ENCODE measurements around the gene ATG2A. TPM values are rescaled to one million over a fixed set of nuclear protein-coding genes. Genes with fewer than 3 reads are reported as not detected.

Gene ATG2A
- total RNA-seq, 1 experiment from 2014 or later = 16.0 TPM

DNA sequence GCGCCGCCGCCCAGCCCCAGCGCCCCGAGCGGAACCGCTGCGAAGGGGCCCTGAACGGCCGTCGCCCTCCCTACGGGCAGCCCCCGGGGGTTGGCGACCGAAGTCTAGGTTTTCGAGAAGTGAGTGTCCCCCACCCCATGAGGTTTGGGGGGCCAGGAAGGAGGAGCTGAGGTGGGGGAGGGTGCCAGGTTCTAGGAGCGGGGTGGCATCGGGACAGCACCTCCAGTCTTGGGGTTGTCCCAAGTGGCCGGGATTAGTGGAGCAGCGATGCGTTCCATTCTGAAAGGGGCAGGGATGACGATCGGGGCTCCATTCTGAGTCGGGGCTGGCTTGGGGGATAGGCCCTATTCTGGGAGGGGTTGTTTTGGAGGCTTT, 7.9 kb upstream of the ATG2A start:
- peak; percentile 38 for DNase-seq (ENCODE audit: low read depth)

DNA sequence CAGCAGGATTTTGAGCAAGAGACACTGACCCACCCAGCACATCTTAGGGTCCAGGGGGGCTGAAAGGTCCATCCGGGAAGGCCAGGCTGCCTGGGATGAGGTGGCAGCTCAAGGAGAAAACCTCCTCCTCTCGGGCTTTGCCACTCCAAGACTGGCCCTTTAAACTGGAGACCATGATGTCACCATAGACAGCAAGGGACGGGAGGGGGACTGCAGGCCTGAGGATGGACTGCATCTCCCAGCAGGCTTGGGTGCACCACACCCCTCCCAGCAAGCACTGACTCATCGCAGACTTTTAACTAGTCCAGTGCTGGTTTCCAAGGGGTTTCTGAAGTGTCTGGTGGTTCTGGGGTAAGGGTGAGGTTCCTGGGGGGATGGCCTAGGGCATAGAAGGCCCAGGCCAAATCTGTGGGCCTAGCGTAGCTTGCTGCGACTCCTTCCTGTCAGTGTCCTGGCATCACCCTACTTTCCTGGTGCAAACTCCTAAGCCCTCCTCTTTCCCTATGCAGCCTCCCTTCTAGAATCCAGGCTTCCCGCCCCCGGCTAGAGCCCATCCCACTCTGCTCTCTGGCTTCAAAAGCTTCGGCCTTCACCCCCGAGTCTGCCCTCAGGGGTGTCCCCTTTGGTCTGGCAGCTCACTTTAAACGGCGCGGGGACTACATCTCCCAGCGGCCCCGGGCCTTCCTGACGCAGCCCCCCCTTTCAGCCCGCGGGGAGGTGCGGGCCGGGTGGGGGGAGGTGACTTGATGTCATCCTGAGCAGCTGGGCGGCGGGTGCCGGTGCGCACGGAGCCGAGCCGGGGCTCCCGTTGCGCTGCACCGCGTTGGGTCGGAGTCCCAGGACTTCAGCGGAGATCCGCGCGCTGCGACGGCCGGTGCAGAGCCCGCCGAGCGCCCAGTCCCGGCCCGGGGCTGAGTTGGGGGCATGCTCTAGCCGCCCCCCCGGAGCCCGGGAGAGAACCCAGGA, 7.2 kb upstream of the ATG2A start, which contains the start of gene PPP2R5B:
Gene PPP2R5B, plus strand, starts transcription at position 746 of the 966 bp plus-strand sequence. CDS start 1,046 bp downstream, outside the sequence.
- peak; percentile 94 for DNase-seq (ENCODE audit: low read depth)

DNA sequence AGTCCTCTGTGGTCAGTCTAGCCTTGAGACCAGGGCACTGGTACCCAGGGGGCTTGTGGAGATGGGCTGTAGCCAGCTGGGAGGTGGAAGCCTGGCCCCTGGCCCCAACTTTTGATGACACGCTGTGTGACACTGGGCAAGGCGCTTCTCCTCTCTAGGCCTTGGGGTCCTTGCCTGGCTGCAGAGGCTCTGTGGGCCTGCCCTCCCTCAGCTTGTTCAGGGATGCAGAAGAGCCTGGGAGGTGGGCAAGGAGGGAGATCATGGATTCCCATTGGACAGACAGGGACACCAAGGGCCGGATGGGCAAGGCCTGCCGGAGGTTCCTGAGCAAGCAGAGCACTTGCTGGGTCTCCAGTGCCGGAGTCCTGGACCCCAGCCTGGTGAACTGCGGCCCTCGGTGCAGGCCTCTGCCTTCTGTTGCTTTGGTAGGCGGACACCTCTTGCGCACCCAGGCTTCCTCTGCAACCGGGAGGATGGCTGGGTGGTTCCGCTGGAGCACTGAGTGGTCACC, 6.2 kb upstream of the ATG2A start:
- no peak for DNase-seq (ENCODE audit: low read depth)

DNA sequence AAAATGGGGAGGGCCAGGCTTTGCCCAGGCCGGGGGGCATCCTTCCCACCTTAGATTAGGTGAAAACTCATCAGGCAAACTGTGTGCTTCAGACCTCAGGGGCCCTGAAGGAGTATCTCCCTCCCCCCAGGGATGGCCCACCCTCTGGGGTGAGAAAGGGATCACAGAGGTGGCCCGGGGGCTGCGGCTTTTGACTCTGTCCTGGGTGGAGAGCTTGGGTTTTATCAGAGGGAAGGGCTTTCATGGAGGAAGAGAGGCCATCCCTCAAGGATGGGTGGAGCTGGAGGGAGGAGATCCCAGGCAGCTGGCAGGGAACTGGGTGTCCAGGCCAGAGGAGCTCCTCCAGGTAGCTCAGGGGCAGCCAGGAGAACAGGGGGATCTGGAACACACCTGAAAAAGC, 4.4 kb upstream of the ATG2A start:
- DNase-seq (ENCODE audit: low read depth) = no peak

DNA sequence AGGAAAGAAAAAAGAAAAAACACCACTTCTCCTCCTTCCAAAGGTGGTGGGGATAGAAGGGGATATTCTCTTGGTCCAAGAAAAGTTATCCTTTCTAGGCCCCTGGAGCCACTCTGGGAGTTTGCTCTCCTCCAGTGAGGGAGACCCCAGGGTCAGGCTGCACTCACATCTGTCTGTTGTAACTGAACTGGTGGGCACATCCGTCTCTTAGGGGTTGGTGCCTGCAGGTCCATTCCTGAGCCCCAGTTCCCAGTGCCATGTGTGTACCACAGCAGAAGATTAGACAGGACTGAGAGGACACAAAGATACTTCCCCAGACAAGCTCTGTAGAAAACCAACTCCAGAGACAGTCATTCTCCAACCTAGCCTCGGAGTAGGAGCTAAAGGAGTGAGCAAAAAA, 3.1 kb upstream of the ATG2A start:
- DNase-seq (ENCODE audit: low read depth) = no peak

DNA sequence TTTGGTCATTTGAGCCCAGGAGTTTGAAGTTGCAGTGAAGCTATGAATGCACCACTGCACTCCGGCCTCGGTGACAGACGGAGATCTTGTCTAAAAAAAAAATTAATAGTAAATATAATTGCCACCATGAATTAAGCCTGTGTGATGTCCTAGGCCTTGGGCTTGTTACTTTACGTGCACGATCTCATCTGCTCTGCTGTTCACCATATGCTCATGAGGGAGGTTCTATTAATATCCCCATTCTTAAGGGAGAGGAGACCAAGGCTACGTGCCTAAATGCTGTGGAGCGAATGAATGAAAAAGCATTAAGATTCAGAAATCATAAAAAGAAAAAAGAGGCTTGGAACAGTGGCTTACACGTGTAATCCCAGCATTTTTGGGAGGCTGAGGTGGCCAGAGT, 2.6 kb upstream of the ATG2A start:
- no peak for DNase-seq (ENCODE audit: low read depth)

DNA sequence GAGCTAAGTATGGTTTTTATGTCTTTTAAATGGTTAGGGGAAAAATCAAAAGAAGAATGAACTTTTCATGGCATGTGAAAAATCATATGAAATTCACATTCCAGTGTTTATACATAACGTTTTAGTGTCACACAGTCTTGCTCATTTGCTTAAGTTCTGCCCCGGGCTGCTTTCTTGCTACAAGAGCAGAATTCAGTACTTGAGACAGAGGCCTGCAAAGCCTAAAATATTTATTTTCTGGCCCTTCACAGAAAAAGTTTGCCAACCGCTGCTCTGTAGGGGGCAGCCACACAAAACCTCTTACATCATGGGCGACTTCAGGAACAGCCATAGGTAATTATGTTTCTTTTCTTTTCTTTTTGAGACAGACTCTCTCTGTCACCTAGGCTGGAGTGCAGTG, 1.0 kb upstream of the ATG2A start:
- DNase-seq (ENCODE audit: low read depth) = peak; percentile 57

DNA sequence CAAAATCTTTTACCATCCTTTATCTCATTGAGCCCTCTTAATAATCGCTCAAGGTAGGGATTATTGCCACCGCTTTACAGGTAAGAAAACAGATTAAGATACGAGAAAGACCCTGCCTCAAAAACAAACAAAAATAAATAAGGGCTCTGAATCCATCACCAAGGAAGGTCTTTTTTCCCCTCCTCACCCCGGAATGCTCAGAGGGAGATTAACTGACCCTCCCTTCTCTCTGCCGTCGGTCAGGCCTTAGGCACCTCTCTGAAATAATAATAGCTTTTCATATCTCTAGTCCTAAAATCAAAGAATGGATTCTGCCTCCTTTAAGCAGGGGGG, 620 bp upstream of the ATG2A start:
- DNase-seq (ENCODE audit: low read depth) = no peak

DNA sequence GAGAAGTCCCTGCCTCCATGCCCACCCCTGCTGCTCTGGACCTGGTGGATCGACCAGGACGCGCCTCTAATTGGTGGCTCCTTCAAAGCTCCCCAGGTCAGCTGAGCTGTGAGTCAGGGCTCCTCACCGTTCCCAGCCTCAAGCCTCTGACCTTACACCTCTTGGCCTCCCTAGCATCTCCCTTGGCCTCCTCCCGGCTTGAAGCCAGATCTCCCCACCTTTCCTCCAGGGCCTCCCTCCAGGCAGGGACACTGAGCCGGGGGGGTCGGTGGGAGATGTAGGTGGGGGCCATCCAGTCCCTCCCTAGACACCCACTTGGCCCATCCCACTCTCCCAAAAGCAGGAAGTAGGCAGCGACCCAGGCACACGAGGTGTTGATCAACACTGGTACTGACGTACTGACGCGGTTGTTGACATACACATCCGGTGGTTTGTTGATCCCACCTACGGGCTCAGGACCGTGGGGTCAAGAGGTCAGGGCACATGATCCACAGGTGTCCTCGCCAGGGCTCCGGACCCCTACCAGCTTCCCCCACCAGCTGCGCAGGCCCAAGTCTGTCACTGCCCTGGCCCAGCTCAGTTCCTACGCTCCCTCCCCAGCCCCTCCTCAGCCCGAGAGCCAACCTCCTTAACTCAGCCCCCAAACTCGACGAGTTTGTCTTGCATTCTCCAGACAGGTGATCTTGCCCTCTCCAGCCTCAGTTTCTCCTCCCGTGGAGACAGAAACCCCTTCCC, 802 bp downstream of the ATG2A start:
- peak; percentile 35 for DNase-seq (ENCODE audit: low read depth)

DNA sequence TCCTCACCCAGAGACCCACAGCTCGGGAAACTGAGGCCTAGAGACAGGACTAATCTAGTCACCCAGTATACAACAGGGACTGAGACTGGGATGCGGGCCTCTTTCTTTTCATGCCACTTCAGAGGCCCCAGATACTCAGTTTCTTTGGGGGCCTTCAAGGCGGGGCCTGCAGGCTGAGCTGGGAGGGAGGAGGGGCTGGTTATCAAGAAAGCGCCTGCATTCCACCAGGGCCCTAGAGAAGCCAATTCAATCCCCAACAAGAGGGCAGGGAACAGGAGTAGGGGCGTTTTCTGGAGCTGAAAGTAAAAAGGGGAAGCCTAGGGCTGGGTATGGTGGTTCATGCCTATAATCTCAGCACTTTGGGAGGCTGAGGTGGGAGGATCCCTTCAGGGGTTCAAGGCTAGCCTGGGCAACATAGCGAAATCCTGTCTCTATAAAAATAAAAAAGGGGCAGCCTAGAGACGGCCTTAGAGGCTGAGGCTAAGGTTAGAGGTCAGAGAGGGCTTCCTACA, 1.6 kb downstream of the ATG2A start:
- DNase-seq (ENCODE audit: low read depth) = no peak

DNA sequence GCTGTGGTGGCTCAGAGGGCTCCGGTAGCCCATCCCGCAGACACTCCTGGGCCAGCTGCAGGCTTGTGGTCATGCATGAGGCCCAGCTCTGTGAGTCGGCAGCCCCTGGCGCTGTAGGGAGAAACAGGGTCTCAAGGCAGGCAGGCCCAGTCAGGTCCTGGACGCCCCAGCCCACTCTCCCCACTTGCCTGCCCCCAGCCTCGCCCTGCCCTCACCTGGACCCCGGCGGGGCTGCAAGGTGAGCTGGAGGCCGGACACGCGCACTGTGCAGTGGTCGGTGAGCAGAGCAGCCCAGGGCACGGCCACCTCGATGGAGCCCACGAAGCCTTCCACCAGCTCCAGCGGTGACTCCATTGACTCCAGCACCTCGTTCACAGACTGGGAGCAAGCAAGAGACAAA, 2.9 kb downstream of the ATG2A start:
- DNase-seq (ENCODE audit: low read depth) = no peak

DNA sequence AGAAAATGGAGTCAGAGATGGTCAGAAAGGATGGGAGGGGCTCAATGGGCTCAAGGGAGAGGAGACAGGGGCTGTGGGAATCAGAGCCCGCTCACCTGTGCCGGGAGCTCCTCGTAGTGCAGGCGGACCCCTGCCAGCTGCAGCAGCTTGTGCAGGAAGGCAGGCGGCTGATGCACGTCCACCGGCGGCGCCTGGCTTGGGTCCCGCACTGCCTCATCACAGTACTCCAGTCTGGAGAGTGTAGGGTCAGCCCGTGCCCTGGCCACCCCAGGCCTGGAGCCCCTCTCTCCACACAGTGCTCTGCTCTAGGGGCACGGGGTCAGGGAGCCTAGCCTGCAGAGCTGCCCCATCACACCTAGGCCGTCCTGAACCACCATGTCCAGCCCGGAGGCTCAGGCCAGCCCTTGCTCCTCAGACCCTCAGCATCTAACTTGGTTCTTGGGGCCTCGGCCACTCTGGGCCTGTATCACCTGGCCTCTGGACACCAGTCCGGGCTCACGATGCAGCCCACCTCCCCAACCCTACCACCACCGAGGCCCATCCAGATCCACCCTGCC, 3.8 kb downstream of the ATG2A start:
- DNase-seq (ENCODE audit: low read depth) = no peak

DNA sequence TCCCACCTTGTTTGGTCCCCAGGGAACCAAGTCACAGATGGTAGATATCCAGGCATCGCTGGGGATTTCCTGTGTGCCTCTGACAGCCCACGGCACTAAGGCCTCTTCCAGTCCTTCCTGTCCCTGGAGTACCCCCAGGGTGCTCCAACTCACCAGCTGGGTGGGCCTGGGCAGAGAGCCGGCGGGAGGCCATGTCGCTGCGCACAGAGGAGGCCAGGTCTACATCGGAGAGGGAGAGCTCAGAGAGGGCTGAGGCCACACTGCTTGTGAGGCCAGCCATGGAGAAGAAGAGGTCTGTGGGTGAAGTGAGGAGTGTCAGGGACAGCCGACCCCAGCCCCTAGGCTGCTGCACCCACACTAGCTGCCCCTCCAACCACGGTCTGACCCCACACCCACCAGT, 5.3 kb downstream of the ATG2A start:
- no peak for DNase-seq (ENCODE audit: low read depth)

DNA sequence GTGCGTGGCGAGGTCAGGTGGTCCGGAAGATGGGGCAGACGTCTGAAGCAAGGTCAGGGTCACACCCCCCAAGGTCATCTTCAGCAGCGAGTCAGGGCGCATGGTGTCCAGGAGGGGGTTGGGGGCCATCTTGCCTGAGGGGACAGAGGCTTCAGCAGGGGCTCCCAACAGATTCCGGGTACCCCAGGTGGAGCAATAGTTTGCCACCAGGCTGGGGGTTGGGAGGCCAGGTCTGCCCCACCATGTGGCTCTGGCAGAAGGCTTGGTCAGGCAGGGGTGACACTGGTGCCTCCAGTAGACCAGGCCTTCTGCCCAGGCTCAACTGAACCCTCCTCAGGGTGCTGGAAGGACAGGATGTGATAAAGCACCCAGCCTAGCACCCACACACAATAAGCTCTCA, 5.9 kb downstream of the ATG2A start:
- DNase-seq (ENCODE audit: low read depth) = no peak

DNA sequence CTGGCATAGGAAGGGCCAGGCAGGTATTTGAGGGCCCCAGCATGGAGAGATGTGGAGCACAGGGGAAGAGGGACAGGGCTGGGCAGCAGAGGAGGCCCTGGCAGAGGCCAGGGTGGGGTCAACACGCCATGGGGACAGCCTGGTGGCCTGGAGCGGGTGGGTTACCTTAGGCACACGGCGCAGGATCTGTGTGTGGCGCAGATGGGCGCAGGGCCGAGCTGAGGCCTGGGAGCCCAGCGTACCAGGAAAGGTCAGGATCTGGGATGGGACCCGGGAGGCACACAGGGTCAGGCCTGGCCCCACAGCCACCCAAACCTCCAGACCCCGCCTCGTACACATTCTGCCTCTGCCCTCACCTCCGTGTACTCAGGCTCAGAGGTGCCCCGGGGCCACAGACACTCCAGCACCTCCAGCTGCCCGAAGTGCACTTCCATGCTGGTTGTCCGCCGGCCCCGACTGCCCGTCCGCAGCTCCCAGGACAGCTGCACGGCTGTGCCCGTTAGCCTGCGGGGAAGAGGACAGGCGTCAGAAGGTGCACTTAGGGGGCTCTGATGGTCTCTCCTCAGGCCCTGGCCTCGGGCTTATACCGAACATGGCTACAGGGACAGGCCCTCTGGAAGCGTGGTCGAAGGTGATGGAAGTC, 6.4 kb downstream of the ATG2A start:
- no peak for DNase-seq (ENCODE audit: low read depth)

DNA sequence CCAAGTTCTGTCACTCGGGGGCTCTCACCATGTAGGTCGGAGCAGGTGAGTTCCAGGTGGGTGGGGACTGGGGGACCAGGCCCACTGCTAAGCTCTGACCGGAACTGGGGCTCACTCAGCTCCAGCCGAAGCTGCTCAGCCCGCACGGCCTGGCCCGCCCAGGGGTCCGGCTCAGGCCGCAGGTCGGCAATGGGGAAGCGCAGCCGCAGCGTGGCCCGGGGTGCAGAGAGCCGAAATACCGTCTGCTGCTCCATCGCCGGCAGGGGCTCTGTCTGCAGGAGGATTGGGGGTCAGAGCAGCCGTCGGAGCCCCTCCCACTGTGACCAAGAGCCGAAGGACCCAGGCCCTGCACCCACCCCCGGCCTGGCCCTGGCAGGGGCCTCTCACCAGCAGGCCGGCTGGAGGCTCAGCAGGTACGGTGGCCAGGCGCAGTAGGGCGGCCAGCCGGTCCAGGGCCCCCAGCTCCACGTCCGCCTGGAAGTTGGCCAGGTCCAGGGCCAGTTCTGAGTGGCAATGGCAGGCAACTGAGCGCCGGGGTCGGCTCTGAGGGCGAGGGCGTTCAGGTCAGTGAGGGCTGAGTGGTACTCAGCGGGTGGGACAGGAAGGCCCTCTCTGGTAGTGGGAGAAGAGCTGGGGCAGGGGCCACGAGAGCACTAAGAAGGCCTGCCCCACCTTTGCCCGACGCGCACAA, 7.2 kb downstream of the ATG2A start:
- no peak for DNase-seq (ENCODE audit: low read depth)

DNA sequence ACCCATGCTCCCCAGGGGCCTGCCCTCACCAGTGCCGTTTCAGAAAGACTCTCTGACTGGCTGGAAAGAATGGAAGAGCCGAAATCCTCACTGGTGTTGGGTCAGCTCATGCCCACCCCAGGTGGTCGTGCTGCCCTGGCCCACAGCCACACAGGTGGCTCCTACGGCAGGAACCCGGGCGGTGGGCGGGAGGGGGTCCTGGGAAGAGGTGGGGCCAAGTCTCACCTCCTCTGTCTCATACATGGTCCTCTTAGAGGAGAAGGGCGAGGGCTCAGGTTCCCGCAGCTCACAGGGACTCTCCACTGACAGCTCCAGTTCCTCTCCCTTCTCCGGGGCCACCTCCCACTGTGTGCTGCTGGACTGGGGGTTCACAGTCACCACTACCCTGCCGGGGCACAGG, 8.2 kb downstream of the ATG2A start:
- no peak for DNase-seq (ENCODE audit: low read depth)

DNA sequence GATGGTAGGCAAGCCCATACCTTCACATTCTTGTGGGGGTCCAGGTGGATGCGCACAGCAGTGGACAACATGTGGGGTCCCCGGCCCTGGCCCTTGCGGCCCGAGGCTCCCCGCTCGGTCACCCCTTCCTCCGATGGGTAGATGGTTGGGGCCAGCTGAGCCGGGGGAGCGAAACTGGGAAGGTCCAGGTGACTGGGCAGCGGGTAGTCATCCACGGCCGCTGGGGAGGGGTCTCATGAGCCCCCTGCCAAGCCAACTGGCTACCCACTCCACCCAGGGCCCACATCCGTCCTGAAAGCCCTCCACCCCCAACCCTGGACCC, 10.7 kb downstream of the ATG2A start:
- no peak for DNase-seq (ENCODE audit: low read depth)

DNA sequence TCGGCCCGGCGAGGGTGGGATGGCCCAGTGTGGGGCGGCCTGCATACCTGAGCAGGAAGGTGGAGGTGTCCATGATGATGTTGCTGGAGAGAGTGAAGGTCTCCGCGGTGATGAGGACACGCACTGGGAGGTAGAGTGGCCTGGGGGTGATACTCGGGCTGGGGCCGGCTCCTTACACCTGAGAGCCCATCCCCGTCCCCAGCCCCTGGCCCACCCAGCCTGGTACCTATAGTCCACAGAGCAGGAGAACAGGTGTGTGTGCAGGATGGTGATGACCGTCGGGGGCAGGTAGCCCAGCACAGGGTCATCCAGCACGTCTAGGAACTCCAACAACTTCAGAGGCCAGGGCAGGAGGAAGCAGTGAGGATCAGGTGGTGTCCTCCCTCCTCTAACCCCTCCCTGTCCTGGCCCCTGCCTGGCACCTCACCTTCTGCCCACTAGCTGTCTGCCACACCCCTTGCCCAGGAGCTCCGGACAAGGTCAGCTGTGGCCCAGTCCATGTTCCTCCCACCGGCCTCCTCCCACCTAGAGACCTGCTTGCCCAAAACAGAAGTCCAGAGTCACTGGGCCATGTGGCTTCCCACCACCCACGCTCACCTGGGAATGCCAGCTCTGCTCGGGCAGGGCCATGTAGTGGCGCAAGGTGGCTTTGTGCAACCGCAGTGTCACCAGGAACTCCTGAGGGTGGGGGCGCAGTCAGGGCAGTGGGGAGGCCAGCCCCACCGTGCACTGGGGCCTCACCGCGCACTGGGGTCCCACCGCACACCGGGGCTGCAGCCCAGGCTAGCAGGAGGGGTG, 11.3 kb downstream of the ATG2A start:
- no peak for DNase-seq (ENCODE audit: low read depth)

DNA sequence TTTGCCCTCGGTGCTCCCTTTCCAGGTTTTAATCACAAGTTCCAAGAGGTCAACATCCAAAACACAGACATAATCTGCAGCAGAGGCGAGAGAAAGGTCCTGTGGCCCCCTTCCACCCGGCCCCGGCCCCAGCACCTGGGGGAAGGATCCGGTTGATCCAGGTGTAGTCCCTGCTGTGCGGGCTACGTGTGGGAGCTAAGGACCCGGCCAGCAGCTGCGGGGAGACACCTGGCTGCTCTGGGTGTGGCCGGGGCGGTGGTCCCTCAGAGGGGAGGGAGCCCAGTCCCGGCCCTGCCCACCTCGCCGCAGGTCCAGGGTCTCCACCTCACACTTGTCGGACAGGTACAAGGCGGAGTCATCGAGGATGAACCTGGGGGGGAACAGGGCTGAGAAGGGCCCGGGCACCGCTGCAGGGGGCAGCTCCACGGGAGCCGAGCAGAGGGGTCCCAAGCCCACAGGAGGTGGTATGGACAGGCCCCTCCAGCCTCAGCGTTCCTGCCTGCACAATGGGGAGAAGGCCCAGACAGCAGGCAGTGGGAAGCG, 13.6 kb downstream of the ATG2A start:
- no peak for DNase-seq (ENCODE audit: low read depth)
